ENCODE data around the gene HSPBP1.
"Not testable (repeated sequence)": the region's sequence is repeated elsewhere in the genome, so short reads cannot be mapped to it uniquely, and the experiment has no call there.

HSPBP1 gene

DNA sequence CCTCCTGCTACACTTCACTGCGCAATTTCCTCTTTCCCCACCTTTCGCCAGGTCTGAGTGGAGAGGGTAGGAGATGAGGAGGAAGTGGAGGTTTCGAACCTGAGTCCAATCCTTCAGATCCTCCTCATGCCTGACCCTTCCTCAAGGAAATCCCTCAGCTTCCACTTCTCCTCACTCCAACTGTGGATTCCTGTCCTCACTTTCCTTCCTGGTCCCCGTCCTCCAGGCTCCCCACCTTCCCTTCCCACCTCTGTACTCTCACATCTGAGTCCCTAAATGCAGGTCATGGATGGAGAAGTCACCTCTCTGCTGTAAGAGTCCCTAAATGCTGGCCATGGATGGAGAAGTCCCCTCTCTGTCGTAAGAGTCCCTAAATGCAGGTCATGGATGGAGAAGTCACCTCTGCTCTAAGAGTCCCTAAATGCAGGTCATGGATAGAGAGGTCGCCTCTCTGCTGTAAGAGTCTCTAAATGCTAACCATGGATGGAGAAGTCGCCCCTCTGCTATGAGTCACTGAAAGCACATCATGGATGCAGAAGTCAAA, 54.4 kb downstream of the HSPBP1 start:
- peak in 1 of 2 experiments; percentile 26 for DNase-seq (ENCODE audit: low read depth in 1 of 2, low spot score in 1 of 2)
- TF ChIP-seq, protein P1, sequence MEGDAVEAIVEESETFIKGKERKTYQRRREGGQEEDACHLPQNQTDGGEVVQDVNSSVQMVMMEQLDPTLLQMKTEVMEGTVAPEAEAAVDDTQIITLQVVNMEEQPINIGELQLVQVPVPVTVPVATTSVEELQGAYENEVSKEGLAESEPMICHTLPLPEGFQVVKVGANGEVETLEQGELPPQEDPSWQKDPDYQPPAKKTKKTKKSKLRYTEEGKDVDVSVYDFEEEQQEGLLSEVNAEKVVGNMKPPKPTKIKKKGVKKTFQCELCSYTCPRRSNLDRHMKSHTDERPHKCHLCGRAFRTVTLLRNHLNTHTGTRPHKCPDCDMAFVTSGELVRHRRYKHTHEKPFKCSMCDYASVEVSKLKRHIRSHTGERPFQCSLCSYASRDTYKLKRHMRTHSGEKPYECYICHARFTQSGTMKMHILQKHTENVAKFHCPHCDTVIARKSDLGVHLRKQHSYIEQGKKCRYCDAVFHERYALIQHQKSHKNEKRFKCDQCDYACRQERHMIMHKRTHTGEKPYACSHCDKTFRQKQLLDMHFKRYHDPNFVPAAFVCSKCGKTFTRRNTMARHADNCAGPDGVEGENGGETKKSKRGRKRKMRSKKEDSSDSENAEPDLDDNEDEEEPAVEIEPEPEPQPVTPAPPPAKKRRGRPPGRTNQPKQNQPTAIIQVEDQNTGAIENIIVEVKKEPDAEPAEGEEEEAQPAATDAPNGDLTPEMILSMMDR (IDR thresholded peaks at IDR 0.05; ENCODE audit: insufficient read depth, low read length), result no peak
- TF ChIP-seq POLR2AphosphoS5 (IDR thresholded peaks at IDR 0.05; ENCODE audit: low read depth) (peak; percentile 65; the same call in 1 of the 2 replicates), SPI1 (IDR thresholded peaks at IDR 0.05; ENCODE audit: borderline replicate concordance, low read depth) (no peak)
- TF ChIP-seq, protein P2, sequence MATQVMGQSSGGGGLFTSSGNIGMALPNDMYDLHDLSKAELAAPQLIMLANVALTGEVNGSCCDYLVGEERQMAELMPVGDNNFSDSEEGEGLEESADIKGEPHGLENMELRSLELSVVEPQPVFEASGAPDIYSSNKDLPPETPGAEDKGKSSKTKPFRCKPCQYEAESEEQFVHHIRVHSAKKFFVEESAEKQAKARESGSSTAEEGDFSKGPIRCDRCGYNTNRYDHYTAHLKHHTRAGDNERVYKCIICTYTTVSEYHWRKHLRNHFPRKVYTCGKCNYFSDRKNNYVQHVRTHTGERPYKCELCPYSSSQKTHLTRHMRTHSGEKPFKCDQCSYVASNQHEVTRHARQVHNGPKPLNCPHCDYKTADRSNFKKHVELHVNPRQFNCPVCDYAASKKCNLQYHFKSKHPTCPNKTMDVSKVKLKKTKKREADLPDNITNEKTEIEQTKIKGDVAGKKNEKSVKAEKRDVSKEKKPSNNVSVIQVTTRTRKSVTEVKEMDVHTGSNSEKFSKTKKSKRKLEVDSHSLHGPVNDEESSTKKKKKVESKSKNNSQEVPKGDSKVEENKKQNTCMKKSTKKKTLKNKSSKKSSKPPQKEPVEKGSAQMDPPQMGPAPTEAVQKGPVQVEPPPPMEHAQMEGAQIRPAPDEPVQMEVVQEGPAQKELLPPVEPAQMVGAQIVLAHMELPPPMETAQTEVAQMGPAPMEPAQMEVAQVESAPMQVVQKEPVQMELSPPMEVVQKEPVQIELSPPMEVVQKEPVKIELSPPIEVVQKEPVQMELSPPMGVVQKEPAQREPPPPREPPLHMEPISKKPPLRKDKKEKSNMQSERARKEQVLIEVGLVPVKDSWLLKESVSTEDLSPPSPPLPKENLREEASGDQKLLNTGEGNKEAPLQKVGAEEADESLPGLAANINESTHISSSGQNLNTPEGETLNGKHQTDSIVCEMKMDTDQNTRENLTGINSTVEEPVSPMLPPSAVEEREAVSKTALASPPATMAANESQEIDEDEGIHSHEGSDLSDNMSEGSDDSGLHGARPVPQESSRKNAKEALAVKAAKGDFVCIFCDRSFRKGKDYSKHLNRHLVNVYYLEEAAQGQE (IDR thresholded peaks at IDR 0.05; ENCODE audit: insufficient replicate concordance, low read depth), result no peak

DNA sequence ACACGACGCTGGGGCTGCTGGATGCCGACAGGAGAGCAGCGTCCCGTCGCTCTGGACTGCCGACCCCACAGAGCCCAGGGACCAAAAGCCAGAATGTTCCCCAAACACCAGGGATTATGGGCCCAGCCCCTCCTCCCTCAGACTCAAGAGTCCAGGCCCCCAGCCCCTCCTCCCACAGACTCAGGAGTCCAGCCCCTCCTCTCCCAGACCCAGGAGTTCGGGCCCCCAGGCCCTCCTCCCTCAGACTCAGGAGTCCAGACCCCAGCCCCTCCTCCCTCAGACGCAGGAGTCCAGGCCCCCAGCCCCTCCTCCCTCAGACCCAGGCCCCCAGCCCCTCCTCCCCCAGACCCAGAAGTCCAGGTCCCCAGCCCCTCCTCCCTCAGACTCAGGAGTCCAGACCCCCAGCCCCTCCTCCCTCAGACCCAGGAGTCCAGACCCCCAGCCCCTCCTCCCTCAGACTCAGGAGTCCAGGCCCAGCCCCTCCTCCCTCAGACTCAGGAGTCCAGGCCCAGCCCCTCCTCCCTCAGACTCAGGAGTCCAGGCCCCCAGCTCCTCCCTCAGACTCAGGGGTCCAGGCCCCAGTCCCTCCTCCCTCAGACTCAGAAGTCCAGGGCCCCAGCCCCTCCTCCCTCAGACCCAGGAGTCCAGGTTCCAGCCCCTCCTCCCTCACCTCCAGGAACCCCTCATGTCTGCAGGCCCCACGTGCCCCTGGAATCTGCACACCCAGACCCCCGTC, 55.1 kb downstream of the HSPBP1 start:
- H3K27me3 ChIP-seq (ENCODE audit: insufficient read depth, poor library complexity, severe bottlenecking); H3K4me3 ChIP-seq (replicated peaks; ENCODE audit: insufficient read depth, low read length); H3K27ac ChIP-seq (replicated peaks); DNase-seq (ENCODE audit: low read depth in 1 of 2, low spot score in 1 of 2): not testable (repeated sequence)

More for the DNA sequence above, 54.4 kb downstream of the HSPBP1 start:
- H3K27ac ChIP-seq (replicated peaks), result no peak overlapping the region
- no peak overlapping the region for H3K4me3 ChIP-seq (replicated peaks; ENCODE audit: insufficient read depth, low read length)
- no peaks in the 10 kb centered on the region for H3K27me3 ChIP-seq (ENCODE audit: insufficient read depth, poor library complexity, severe bottlenecking)

DNA sequence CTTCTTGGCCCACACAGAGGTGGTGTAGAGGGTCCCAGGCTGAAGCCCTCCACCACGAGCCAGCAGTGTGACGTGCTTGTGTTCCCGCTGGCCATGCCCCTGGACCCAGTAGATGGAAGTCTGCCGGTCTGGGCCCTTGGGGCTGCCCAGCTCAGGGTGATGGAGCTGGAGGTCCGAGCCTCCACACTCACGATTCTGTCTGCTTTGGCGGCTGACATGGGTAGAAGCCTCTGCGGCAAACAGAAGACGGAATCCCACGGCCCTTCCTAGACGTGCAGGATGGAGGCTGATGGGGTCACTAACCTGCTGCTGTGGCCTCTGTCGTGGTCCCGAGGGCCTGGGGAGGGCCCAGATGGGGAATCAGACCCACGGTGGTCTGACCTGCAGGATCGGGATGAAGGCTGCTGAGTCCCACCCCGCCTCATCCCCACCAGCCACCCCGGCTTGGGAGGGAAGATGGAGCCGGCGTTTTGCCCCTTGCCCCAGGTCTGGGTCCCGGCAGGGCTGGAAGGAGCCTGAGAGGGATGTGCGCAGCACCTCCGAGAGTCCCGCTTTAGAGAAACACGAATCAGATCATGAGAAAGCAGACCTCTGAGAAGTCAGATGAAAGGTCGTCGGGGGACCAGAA, 55.8 kb downstream of the HSPBP1 start:
- H3K27ac ChIP-seq (replicated peaks), result no peak overlapping the region
- no peak; the same call in 1 of the 2 replicates for TF ChIP-seq POLR2AphosphoS5 (IDR thresholded peaks at IDR 0.05; ENCODE audit: low read depth)
- TF ChIP-seq, protein P1 (IDR thresholded peaks at IDR 0.05; ENCODE audit: insufficient read depth, low read length), result no peak
- TF ChIP-seq GABPA (IDR thresholded peaks at IDR 0.05; ENCODE audit: low read depth), result no peak
- TF ChIP-seq SPI1 (IDR thresholded peaks at IDR 0.05; ENCODE audit: borderline replicate concordance, low read depth), result no peak
- TF ChIP-seq, protein P2 (IDR thresholded peaks at IDR 0.05; ENCODE audit: insufficient replicate concordance, low read depth), result no peak
- no peaks in the 10 kb centered on the region for H3K27me3 ChIP-seq (ENCODE audit: insufficient read depth, poor library complexity, severe bottlenecking)
- H3K4me3 ChIP-seq (replicated peaks; ENCODE audit: insufficient read depth, low read length), result no peak overlapping the region
- no peak for DNase-seq (ENCODE audit: low read depth in 1 of 2, low spot score in 1 of 2)

DNA sequence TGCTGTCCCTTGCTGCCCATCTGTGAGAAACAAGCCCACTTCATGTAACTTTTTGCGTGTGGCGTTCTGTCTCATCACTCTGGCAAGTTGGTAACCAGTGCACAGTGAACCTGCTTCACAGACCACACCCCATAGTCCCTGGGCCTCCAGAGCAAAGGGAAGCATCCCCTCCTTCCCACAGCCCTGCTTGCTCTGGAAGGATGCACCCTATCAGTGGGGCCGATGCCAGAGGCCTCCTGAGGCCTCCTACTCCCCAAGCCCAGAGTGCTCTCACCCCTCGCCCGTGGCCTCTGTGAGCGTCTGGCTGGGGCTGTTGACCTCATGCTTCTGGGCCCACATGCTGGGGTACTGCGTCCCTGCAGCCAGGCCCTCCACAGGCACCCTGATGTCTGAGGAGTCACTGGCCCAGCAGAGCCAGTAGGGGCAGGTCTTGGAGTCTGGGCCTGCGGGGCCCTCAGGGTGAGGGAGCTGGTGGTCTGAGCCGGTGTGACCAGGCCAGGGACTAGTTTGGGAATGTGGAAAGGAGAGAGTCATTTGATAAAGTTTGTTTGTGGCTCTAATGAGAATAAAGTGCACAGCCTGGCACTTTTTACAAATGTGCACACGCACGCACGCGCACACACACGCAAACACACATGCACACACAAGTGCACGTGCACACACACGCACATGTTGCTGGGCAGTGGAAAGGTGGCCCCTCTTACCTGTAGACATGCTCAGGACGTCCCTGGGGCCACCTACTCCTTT, 56.4 kb downstream of the HSPBP1 start:
- TF ChIP-seq, protein P2 (IDR thresholded peaks at IDR 0.05; ENCODE audit: insufficient replicate concordance, low read depth), result no peak
- TF ChIP-seq SPI1 (IDR thresholded peaks at IDR 0.05; ENCODE audit: borderline replicate concordance, low read depth) (no peak), GABPA (IDR thresholded peaks at IDR 0.05; ENCODE audit: low read depth) (no peak), POLR2AphosphoS5 (IDR thresholded peaks at IDR 0.05; ENCODE audit: low read depth) (no peak)
- TF ChIP-seq, protein P1 (IDR thresholded peaks at IDR 0.05; ENCODE audit: insufficient read depth, low read length), result no peak
- Histone ChIP-seq H3K27ac (replicated peaks) (no peak overlapping the region), H3K27me3 (ENCODE audit: insufficient read depth, poor library complexity, severe bottlenecking) (no peaks in the 10 kb centered on the region), H3K4me3 (replicated peaks; ENCODE audit: insufficient read depth, low read length) (no peak overlapping the region)
- no peak for DNase-seq (ENCODE audit: low read depth in 1 of 2, low spot score in 1 of 2)

All from HL-60 (cell line).